ENCODE measurements around the gene MUSTN1.

- TF ChIP-seq CTCF (conservative IDR thresholded peaks at IDR 0.05; ENCODE audit: low read length) = no peak
- TF ChIP-seq EZH2phosphoT487 (IDR thresholded peaks at IDR 0.05; ENCODE audit: borderline replicate concordance) = no peak
Measured at GRCh38 chr3:52792413-52792812, 42.4 kb downstream of the MUSTN1 start.
